ENCODE data around the gene RABGAP1.

Gene RABGAP1

DNA sequence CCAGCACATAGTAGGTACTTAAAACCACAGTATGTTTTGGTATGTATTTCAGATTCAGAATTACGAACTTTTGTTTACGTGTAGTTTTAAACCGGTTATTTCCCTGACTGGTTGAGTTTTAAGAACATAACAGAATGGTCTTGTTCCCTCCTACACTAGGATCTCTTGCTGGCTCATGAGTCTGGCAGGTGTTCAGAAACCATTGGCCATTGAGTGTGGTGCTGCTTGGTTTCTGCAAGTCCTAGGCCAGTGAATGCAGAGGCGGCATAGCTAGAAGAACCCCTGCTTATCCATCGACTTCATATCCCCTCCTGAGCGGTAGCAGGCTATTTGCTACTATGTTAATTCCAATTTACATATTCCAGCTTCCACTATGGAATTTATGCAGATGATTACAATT is 158.2 kb downstream of the RABGAP1 start:
- TF ChIP-seq, protein P1, sequence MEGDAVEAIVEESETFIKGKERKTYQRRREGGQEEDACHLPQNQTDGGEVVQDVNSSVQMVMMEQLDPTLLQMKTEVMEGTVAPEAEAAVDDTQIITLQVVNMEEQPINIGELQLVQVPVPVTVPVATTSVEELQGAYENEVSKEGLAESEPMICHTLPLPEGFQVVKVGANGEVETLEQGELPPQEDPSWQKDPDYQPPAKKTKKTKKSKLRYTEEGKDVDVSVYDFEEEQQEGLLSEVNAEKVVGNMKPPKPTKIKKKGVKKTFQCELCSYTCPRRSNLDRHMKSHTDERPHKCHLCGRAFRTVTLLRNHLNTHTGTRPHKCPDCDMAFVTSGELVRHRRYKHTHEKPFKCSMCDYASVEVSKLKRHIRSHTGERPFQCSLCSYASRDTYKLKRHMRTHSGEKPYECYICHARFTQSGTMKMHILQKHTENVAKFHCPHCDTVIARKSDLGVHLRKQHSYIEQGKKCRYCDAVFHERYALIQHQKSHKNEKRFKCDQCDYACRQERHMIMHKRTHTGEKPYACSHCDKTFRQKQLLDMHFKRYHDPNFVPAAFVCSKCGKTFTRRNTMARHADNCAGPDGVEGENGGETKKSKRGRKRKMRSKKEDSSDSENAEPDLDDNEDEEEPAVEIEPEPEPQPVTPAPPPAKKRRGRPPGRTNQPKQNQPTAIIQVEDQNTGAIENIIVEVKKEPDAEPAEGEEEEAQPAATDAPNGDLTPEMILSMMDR (IDR thresholded peaks at IDR 0.05; ENCODE audit: control extremely low read depth, extremely low read depth, low read depth, missing control alignments): no peak
- ChIA-PET CTCF (interaction anchor here (1.0 to 1.8 kb wide), 3 partner anchors 10 to 251 kb away, joined by 3 to 4 read pairs (median 4); no protein-coding TSS in a partner anchor), POLR2A (no interaction called here)
- DNase-seq (ENCODE audit: extremely low spot score): no peak

DNA sequence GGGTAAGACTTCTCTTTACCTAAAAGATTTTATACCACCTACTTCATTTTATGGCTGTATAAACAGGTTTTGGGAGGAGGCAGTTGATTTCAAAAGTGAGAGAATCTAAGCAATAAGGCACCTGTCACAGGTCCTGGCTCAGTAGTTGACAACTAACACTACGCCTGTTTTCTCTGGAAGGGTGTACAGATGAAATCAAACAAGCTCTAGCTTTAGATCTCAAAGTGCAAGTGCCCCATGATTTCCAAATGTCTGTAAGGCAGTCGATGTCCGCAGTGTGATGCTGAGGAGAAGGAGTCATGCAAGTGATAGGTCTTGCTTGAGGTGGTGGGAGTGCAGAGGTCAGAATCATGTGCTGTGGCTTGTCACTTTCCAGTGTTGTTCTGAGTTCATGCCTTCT is 158.7 kb downstream of the RABGAP1 start:
- no peak for DNase-seq (ENCODE audit: extremely low spot score)
- TF ChIP-seq, protein P1 (IDR thresholded peaks at IDR 0.05; ENCODE audit: control extremely low read depth, extremely low read depth, low read depth, missing control alignments): no peak
- ChIA-PET POLR2A (interaction anchor here (0.6 kb wide), 1 partner anchor 224 kb away, joined by 3 read pairs; no protein-coding TSS in a partner anchor), CTCF (interaction anchor here (1.0 to 1.8 kb wide), 3 partner anchors 9 to 250 kb away, joined by 3 to 4 read pairs (median 4); no protein-coding TSS in a partner anchor)

DNA sequence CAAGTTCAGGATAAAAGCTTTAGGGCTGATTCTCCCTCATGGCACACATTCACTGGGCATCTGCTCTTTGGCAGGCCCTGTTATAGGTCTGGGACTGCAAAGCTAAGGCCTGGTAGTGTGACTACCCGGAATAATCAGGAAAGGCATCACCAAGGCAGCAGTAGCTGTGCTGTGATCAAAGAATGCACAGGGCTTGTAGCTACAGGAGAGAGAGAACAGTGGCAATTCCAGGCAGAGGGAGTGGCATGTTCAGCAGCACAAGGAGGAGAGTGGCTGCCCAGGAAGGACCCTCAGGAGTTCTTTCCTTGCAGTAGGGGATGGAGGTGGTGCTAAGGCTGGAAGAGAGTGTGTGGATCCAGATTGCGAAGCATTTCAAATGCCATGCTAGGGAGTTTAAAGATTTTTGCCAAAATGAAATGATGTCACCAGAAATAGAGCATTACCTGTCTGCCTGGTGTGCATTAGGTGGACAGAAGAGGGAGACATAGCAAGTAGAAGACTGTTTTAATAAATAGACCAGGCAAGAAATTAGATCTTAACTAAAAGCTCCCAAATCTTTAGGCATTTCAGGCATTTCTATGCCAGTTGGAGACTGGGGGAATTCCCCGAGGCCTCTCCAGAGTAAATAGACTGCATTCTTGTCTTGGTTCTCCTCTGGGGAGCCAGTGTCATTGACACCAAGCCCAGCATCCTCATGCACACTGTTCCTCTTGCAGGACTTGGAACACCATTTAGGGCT is 161.7 kb downstream of the RABGAP1 start:
- no peak for DNase-seq (ENCODE audit: extremely low spot score)
- CTCF ChIA-PET: interaction anchor here (1.0 to 4.5 kb wide), 14 partner anchors 8 to 251 kb away, joined by 3 to 36 read pairs (median 5); no protein-coding TSS in a partner anchor
- POLR2A ChIA-PET: no interaction called here
- TF ChIP-seq, protein P1 (IDR thresholded peaks at IDR 0.05; ENCODE audit: control extremely low read depth, extremely low read depth, low read depth, missing control alignments): peak; percentile 41

DNA sequence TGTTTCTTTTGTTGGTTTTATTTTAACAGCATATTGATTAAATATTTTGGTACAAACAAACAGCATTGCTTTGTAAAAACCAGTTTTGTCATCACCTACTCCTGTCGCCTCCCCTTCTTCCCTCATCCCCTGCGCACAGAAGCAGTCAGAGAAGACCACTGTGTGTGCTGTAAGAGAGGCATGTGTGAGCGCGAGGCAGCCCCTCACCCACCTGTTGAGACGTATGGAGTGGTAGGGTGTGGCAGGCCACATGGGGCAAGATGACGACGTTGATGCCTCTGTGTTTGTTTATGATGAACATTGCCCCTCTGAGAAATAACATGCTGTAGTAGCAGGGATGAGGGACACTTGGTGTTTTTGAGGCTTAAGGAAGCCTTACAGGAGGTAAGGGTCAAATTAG is 164.0 kb downstream of the RABGAP1 start:
- no peak for DNase-seq (ENCODE audit: extremely low spot score)
- ChIA-PET CTCF (interaction anchor here (1.5 to 4.5 kb wide), 2 partner anchors 12 to 22 kb away, joined by 4 to 25 read pairs; no protein-coding TSS in a partner anchor), POLR2A (no interaction called here)
- TF ChIP-seq, protein P1 (IDR thresholded peaks at IDR 0.05; ENCODE audit: control extremely low read depth, extremely low read depth, low read depth, missing control alignments): no peak

DNA sequence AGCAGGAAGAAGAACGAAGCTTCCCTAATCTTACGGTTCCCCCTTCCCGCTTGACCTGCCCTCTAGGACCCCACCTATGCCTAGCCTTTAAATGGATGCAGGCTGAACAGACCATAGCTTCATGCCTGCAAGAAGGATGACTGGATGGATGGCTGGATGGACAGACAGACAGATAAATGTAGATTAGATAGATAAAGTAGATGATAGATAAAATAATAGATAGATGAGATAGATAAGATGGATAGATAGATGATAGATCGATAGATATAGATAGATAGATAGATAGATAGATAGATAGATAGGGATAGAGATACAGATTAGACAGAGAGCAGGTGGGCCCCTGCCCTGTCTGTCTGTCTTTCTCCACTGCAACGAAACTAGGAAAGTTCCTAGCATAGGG is 164.7 kb downstream of the RABGAP1 start:
- TF ChIP-seq, protein P1 (IDR thresholded peaks at IDR 0.05; ENCODE audit: control extremely low read depth, extremely low read depth, low read depth, missing control alignments): no peak
- no peak for DNase-seq (ENCODE audit: extremely low spot score)
- ChIA-PET POLR2A (no interaction called here), CTCF (interaction anchor here (4.5 kb wide), 1 partner anchor 13 kb away, joined by 25 read pairs; no protein-coding TSS in a partner anchor)

DNA sequence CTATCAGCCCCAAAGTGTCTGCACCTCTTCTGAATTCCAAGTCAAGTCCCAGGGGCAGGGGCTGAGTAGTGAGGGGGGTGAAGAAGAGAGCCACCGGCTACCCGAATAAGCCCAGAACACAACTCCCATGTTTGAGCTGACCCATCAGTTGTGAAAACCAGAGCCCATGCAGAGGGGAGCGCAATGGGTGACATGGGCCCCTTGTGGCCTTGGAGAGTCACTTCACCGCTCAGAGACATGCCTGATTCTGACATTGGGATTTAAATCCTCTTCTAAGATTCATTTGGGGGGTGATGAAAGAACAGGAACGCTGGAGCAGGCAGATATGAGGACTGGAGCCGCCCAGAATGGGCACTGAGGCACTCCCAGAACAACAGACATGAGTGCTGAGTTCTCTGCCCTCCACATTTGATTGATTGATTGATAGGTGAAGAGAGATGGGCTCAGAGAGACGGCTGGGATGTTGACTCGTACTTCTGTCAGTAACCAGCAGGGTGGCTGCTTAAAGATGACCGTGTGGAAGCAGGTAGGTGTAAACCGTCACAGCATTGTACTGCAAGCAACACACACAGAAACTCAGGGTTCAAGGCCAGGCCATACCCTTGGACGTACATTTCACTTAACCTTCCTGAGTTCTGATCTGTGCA is 166.9 kb downstream of the RABGAP1 start:
- DNase-seq (ENCODE audit: extremely low spot score): no peak
- CTCF ChIA-PET: interaction anchor here (0.9 to 1.9 kb wide), 2 partner anchors 16 to 25 kb away, joined by 3 to 5 read pairs; no protein-coding TSS in a partner anchor
- TF ChIP-seq, protein P1 (IDR thresholded peaks at IDR 0.05; ENCODE audit: control extremely low read depth, extremely low read depth, low read depth, missing control alignments): no peak
- POLR2A ChIA-PET: no interaction called here
